Psoas muscle (tissue), 8 donors: ENCODE data around the gene BBS12. TPM values are rescaled to one million over a fixed set of nuclear protein-coding genes. Genes with fewer than 3 reads are reported as not detected.

Source experiments
- ATAC-seq, 4 donors: fragments of 200-7000 bp; cut with Tn5 transposase; one replicate each; pipeline ENCODE4 v1.9.1; 2020; ENCODE audit warnings: moderate library complexity in 3 of 4, mild to moderate bottlenecking in 2 of 4
- DNase-seq, 2 donors: peaks; one replicate each; pipeline ENCODE4 v3.0.0-alpha.2; 2020
- H3K27ac ChIP-seq: fragments of 200-600 bp; one replicate; pipeline ENCODE4 v1.8.0; 2022
- H3K27me3 ChIP-seq, 3 donors: fragments of 200-600 bp in 1 of 3; one replicate each; pipeline versions ENCODE4 v1.6.1 to v1.8.0; 2013 to 2022; ENCODE audit warnings: low read length in 2 of 3, mild to moderate bottlenecking in 2 of 3, moderate library complexity in 1 of 3; ENCODE audit not compliant: insufficient read depth in 3 of 3
- H3K36me3 ChIP-seq, 2 donors: fragments of 200-600 bp in 1 of 2; one replicate each; pipeline versions ENCODE4 v1.6.1 to v1.8.0; 2013 to 2022; ENCODE audit warnings: low read depth in 1 of 2, mild to moderate bottlenecking in 1 of 2, moderate library complexity in 1 of 2; ENCODE audit not compliant: insufficient read depth in 1 of 2
- H3K4me1 ChIP-seq: fragments of 200-600 bp; one replicate; pipeline ENCODE4 v1.8.0; 2022
- H3K4me3 ChIP-seq: fragments of 200-600 bp; one replicate; pipeline ENCODE4 v1.8.0; 2022; ENCODE audit warnings: mild to moderate bottlenecking
- H3K9me3 ChIP-seq: fragments of 200-600 bp; one replicate; pipeline ENCODE4 v1.8.0; 2022
- CTCF ChIP-seq: fragments of 200-600 bp; IDR thresholded peaks from one replicate; pipeline ENCODE4 v1.8.0; 2022; ENCODE audit warnings: antibody characterized with exemption
- WGBS, 3 donors: extraction: QIAGEN DNeasy Blood & Tissue Kit; methylation state at CpG; one replicate each; pipeline versions ENCODE4 v1.1.6 to v1.1.7; 2013; 5-methylcytosine and 5-hydroxymethylcytosine counted together
- intact Hi-C, 2 donors: fragments of 100-400 bp; cut with DNase I; formaldehyde crosslinking; loops; one replicate each; pipeline versions ENCODE4 v1.11.0 to v1.14.2; 2022
- polyA plus RNA-seq, 3 donors: library from polyadenylated mRNA; stranded (reverse); fragments of 200-250 nt; gene quantifications; one replicate each; pipeline ENCODE4 v1.2.3, GENCODE V29; 2013
- total RNA-seq, 4 donors: library from RNA; stranded (reverse); fragmentation: NEBNext Ultra II Directional in 2 of 4; extraction: Animal tissue kit (Norgen Biotek cat#: 25700) in 2 of 4; gene quantifications; one replicate each; pipeline versions ENCODE4 v1.2.1 to v1.2.4, GENCODE V29; 2021 to 2023
- donor health status: healthy with polysubstance abuse.
- donor health status: DM: no; HTN: no; CAD: no; lungs with moderate emphysema.
- donor health status: Bipolar disorder and iron deficiency.
- donor health status: healthy.
- donor health status: DM: yes; HTN: yes; CAD: no.
- donor health status: DM: no; HTN: no; CAD: no.
- donor health status: DM: no; HTN: no; CAD: no.
- donor health status: DM: yes; HTN: yes; CAD: no.

Gene BBS12
- total and polyA plus RNA-seq, 7 donors: 0.54 to 5.4 (median 1.0) TPM

- WGBS, 3 donors: 29 to 47% (median 31%) methylated on average over 4 of the region's 4 CpGs
These were observed 23.2 kb downstream of the BBS12 start for GRCh38 chr4:122755675-122756074.

DNA sequence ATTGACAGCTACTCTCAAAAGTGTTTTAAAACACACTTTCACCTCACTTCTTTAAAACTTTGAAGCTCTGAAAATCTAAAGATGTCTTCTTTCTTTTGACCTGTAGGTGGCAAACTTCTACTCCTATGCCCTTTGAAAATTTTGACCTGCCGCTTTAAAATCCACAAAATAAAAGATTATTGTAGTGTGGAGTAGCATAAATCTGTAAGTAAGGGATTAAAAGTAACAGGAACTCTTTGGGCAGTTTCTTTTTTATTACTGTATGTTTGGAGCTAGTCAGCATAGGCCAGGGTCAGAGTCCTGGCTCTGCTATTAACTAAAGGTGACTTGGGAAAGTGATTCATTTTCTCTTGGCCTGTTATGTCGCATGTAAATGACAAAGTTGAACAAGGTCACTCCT is 25.5 kb downstream of the BBS12 start:
- Histone ChIP-seq H3K9me3 (no peaks in the 10 kb centered on the region), H3K36me3 (no peaks in the 10 kb centered on the region), H3K27me3 (no peaks in the 10 kb centered on the region), H3K4me1 (no peaks in the 10 kb centered on the region), H3K27ac (no peak overlapping the region), H3K4me3 (no peak overlapping the region)
- DNase-seq (no peak), ATAC-seq (peak in 2 of 4 donors; percentile 40 to 74)
- WGBS, 3 donors: 22 to 26% (median 24%) methylated on average over 2 of the region's 2 CpGs
- intact Hi-C loops: loop anchor here (1.0 to 10.0 kb wide), 3 partner anchors 169 to 1507 kb away; no protein-coding TSS in a partner anchor
- TF ChIP-seq CTCF: peak; percentile 79

More at GRCh38 chr4:122755675-122756074, 23.2 kb downstream of the BBS12 start:
- no peak for DNase-seq
- Histone ChIP-seq H3K27ac (no peak overlapping the region), H3K4me3 (no peak overlapping the region), H3K9me3 (no peaks in the 10 kb centered on the region), H3K4me1 (no peaks in the 10 kb centered on the region), H3K36me3 (no peaks in the 10 kb centered on the region), H3K27me3 (no peaks in the 10 kb centered on the region)
- ATAC-seq: no peak
- intact Hi-C loops: loop anchor here (5.0 to 10.0 kb wide), 2 partner anchors 172 to 1509 kb away; no protein-coding TSS in a partner anchor
- TF ChIP-seq CTCF: no peak

- Histone ChIP-seq H3K27ac (no peak overlapping the region), H3K4me1 (no peaks in the 10 kb centered on the region), H3K9me3 (no peaks in the 10 kb centered on the region), H3K4me3 (no peak overlapping the region), H3K36me3 (no peaks in the 10 kb centered on the region), H3K27me3 (no peaks in the 10 kb centered on the region)
- 53 to 63% (median 58%) methylated on average over 3 of the region's 3 CpGs for WGBS, 3 donors
- no peak for TF ChIP-seq CTCF
- intact Hi-C loops: loop anchor here (5.0 to 10.0 kb wide), 2 partner anchors 168 to 1505 kb away; no protein-coding TSS in a partner anchor
- no peak for ATAC-seq
- no peak for DNase-seq
These were observed 27.3 kb downstream of the BBS12 start for GRCh38 chr4:122759639-122760310.

GRCh38 chr4:122762520-122762919 is 30.0 kb downstream of the BBS12 start:
- Histone ChIP-seq H3K4me1 (no peaks in the 10 kb centered on the region), H3K27ac (no peak overlapping the region), H3K27me3 (no peaks in the 10 kb centered on the region), H3K9me3 (no peaks in the 10 kb centered on the region), H3K36me3 (no peaks in the 10 kb centered on the region), H3K4me3 (no peak overlapping the region)
- 56 to 67% (median 59%) methylated on average over 2 of the region's 2 CpGs for WGBS, 3 donors
- intact Hi-C loops: no loop called here
- TF ChIP-seq CTCF: no peak
- DNase-seq: no peak
- ATAC-seq: no peak
